GM19240 (cell line): ENCODE results near the gene POLRMT.
"Not testable (repeated sequence)": the region's sequence is repeated elsewhere in the genome, so short reads cannot be mapped to it uniquely, and the experiment has no call there.

ENCODE experiments used
- DNase-seq: peaks from one replicate; pipeline ENCODE4 v3.0.0; 2011; ENCODE audit warnings: low spot score; ENCODE audit not compliant: insufficient read length

Gene POLRMT

DNA sequence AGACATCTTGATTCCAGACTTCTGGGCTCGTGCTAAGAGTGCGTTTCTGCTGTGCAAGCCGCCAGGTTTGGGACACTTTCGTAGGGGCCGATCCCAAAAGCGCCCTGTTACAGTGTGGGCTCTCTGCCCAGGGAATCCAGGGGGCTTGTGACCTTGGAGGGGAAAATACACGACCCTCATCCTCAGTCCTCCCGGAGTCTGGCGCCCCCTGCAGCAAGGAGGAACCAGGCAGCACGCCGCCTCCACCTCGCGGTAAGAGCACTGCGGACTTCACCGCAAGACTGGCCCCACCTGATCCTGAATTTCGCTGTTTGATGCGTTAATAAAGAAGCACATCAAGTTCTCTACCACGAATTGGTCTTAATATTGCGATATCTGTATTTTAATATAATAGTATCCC lies 5.2 kb downstream of the POLRMT start:
- no peak for DNase-seq

DNA sequence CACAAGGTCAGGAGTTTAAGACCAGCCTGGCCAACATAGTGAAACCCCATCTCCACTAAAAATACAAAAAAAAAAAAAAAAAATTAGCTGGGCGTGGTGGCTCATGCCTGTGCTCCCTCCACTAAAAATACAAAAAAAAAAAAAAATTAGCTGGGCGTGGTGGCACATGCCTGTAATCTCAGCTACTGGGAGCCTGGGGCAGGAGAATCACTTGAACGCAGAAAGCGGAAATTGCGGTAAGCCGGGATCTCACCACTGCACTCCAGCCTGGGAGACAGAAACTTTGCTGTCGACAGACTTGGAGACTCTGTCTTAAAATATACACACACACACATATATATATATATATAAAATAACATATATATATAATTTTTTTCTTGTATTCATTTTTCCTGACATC lies 6.8 kb downstream of the POLRMT start:
- not testable (repeated sequence) for DNase-seq

DNA sequence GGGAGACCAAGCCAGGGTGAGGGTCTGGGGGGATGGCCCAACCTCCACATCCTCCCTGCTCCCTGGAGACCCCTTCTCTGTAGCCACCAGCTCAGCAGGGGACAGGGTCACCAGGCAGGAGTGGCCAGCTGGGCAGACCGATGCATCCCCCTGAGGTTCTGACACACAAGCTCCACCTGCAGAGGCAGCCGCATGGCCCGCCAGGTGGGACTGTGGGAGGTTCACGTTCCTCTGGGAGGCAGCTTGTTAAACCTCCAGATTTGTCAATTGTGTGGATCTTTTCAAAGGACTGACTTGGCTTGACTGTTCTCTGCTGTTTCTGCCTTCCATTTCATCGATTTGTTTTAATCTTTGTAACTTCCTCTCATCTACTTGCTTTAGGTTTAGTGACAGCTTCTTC lies 8.1 kb downstream of the POLRMT start:
- DNase-seq, result no peak

DNA sequence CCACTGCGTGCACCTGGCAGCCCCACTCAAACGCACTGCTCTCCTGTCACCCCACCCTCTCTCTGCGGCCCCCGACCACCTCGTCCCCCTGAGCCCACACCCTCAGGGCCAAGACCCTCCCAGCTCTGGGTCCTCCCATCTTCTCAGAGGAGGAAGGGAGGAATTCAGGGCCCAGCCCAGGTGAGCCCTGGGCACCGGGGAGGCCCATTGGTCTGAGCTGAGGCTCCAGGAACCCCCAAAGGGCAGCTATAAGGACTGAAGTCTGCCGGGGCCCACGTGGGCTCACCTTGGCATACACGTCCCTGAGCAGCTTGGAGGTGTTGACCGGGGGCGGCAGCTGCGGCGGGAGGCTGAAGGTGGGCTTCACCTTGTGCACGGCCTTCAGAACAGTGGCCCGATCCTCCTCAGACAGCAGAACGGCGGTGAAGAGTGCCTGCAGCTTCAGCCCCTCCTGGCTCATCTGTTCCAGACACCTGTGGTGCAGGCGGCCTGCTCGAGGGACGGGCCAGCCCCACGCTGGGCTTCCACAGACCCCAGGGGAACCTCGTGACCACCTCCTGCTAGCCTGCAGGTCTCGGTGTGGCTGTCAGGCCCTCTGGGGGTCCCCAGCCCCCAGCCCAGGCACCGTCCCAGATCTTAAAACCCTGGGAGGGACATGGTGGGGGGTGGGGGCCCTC lies 8.8 kb downstream of the POLRMT start:
- DNase-seq, result no peak

DNA sequence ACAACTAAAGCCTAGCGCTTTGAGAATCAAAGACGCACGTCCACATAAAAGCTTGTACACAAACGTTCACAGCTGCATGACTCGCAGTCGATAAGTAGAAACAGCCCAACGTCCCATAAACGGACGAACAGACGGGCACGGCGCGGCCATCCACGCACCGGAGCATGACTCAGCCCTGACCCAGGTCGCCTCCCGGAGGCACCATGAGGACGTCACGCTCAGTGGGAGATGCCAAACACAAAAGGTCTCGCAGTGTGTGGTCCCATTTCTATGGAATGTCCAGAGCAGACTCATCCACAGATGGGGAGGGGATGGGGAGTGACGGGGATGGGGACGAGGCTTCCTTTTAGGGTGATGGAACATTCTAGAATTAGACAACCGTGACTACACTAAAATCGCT lies 9.4 kb downstream of the POLRMT start:
- DNase-seq, result no peak

DNA sequence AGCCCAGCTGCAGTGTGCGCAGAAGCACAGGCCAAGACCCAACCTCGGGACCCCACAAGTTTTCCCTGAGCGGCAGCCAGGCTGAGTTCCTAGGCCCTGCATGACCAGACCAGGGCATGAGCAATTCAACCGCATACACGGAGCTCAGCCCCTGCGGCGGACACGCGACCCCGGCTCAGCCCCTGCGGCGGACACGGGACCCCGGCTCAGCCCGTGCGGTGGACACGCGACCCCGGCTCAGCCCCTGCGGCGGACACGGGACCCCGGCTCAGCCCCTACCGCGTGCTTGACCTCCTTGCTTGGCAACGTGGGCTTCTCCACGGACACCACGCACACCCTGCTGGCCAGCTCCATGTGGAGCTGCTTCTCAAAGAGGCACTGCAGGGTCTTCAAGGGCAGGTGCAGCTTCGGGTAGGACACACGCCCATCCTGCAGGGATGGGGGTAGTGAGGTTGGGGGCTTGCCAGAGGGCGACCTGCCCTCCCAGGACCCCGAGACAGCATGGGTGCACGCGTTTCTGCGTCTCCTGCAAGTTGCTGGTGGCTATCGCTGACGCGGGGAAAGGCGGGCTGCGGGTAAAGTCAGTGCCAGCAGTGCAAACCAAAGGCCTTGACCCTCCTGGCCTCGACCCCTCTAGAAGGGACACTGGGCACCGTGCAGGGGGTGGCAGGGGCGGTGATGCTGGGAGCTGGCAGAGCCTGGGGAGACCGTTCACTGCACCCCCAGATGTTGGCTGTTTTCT lies 10.0 kb downstream of the POLRMT start:
- DNase-seq, result no peak

DNA sequence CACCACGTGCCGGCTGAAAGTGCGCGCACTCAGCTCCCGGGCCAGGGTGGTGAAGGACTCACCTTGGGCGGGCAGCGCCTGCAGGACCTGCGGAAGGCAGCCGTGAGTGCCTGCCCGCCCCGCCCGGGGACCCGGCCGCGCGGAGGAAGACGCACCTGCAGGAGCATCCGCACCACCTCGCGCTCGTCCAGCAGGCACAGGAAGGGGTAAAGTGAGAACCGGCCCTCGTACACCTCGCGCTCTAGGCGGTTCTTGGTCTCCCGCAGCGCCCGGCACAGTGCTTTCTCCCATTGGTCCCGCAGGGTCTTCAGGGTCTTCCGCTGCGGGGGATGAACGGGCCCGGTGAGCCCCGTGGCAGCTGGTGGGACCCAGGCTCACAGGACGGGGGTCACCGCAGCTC lies 10.7 kb downstream of the POLRMT start:
- no peak for DNase-seq

DNA sequence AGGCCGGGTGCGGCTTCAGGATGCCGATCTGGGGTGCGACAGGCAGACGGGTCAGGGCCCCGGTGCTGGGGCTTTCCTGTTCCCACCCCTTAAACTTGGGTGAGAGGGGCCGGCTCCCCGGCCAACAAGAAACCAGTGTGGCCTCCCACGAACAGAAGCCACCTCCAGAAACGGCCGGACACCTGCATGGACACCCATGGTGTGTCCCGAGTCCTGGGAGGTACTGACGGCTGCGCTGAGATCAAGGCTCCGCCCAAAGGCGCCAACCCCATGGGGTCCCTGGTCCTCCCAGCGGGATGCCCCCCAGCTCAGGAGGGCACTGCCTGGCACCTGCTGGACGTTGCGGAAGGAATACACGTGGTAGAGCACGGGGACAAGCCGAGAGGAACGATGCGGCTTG lies 11.5 kb downstream of the POLRMT start:
- no peak for DNase-seq

DNA sequence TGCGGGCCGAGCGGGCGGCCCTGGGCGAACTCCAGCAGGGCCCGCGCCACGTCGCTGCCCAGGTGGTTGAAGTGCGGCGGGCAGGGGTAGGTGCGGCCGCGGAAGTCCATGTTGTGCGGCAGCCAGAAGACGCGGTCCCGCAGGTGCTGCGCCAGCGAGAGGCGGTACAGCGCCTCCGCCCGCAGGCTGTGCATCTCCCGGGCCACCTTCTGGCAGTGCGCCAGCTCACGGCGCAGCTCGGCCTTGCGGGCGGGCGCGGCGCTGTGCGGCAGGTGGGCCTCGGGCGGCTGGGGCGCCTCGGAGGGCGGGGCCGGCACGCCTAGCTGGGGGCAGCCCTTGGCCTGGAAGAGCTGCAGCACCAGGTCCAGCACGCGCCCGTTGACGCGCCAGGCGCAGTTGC lies 12.1 kb downstream of the POLRMT start:
- not testable (repeated sequence) for DNase-seq

DNA sequence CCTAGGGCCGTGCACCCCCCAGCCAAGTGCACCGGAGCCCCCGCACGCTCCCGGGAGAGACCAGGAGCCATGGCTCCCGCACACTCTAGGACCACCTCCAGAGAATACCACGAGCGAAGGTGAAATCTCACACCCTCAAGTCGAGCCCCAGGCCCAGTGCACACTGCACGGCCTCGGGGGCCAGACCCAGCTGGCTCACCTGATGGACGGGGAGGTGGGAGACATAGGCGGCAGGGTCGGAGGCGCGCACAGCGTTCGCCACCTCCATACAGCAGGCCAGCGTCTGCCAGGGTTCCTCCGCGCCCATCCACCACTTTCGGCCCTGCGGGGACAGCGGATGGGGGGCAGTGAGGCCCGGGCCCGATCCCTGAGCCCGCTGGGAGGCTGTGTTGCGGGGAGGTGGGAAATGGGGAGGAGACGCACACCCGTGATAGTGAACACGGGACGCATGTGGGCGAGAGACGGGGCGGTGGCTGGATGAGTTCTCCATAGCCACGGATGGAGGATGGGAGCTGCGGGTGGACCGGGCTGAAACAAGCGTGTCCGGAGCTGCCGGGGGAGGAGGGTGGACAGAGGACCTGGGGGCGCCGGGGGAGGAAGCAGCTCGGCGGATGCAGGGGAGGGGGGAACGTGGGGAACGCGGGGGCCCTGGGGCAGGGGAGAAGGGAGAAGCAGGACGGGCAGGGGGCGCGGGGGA lies 13.0 kb downstream of the POLRMT start:
- no peak for DNase-seq

DNA sequence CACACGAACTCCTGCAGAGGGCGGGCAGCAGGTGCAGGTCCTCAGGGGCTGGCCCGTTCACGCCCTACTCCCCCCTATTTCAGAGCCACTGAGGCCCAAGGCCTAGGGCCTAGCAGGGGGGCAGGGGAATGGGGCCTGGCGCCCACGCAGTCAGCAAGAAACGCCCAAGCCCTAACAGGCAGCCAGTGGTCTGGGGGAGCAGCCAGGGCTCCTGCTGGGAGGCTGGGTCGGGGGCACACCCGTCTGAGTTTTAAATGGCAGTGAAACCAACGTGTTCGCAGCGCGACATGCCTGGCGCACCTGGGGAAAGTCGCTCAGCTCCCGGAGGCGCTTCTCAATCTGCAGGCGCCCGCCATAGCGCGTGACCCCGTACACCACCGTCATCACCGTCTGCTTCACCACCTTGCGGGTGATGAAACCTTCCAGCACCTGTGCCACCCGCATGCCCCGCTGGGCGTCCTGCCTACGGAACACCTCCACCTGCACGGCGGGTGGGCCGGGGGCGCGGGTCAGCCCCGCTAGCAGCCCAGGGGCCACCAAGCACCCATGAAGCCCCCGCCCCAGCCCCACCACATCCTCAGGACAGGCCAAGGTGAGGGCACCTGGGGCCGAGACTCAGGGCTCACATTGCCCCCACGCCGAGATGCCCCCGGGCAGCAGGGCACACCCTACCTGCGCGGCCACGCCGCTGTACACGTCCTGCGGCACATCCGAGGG lies 13.9 kb downstream of the POLRMT start:
- DNase-seq, result no peak

DNA sequence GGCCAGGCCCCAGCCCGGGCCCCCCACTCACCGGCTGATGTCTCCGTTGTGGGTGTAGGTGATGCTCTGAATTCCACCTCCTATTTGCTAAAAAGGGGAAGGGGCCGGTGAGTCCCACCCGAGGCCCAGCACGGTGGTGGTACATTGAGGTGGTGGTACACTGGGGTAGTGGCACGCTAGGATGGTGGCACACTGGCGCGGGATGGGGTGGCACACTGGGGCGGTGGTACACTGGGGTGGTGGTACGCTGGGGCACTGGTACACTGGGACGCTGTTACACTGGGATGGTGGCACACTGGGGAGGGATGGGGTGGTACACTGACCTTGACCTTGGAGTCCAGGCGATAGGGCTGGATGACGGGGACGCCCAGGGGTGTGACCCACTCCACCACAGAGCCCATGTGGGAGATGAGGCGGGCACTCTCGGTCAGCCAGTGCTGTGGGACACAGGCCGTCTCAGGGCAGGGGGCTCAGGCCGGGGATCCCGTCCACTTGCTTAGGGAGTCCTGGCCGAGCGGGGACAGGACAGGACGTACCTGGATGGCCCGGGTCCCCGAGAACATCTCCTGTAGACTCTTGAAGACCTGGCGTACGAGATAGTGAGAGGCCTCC lies 14.6 kb downstream of the POLRMT start:
- no peak for DNase-seq

DNA sequence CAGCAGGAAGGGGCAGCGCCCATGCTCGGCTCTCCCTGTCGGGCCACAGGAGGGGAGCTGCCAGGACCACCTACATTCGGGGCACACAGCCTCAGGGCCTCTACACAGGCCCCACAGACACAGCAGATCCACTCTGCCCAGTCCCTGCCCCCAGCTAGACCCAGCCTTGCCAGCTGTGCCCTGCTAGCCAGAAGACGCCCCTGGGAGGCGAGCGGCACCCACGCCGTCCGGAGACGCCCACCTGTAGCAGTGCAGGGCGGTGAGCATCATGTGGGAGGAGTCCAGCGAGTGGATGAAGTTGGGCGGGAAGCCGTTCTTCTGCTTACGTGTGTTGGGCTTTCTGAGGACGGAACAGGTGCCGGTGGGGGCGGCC lies 15.1 kb downstream of the POLRMT start:
- DNase-seq, result no peak

DNA sequence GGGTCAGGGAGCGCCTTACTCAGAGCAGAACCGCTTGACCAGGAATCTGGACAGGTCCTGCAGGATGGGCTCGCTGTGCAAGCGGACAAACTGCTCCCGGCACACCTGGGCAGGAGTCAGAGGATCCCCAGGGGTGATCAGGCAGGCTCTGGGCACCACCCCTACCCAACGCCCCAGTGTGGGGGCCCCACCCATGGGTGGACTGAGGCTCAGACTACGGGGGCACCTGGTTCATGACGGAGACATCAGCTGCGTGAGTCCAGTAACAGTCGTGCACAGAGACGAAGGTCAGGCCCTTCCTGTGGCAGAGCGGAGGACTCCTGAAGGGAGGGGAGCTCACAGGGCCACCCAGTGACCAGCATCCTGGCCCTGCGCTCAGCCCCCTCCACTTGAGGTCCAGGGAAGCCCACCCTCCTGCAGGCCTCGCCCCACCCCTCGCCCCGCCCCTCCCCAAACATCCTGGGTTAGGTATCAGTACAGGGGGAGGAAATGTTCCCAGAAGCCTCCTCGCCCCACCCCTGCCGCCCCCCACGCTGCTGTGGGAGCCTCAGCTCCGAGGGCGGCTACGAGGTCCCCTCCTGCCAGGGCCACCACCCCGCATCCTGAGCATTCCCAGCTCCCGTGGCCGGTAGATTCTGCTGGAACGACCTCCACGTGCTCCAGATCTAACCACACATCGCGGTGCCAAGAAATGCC lies 15.6 kb downstream of the POLRMT start:
- no peak for DNase-seq

DNA sequence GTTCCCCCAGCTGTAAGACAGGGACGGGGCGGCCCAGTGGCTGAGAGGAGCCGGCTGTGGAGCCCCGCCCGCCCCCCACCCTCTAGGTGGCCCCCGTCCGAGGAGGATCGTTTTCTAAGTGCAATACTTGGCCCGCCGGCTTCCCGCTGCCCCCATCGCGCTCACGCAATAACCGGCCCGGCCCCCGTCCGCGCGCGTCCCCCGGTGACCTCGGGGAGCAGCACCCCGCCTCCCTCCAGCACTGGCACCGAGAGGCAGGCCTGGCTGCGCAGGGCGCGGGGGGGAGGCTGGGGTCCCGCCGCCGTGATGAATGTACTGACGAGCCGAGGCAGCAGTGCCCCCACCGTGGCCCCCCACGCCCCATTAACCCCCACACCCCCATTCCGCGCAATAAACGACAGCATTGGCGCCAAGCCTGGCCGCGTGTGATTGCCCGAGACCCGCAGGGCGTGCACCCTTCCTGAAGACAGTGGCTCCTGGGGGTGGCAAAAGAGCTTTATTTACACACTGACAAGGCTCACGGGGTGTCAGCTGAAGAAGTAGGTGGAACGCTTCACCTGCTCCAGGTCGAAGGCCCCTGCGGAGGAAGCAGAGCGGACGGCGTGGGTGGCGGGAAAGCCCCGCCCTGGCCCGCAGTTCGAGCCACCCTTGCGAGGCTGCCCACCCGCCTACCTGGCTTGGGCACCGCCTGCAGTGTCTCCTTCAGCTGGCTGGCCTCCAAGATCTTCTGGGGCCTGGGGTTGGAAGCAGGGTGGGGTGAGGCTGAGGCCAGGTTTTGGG lies 16.4 kb downstream of the POLRMT start:
- DNase-seq, result no peak

DNA sequence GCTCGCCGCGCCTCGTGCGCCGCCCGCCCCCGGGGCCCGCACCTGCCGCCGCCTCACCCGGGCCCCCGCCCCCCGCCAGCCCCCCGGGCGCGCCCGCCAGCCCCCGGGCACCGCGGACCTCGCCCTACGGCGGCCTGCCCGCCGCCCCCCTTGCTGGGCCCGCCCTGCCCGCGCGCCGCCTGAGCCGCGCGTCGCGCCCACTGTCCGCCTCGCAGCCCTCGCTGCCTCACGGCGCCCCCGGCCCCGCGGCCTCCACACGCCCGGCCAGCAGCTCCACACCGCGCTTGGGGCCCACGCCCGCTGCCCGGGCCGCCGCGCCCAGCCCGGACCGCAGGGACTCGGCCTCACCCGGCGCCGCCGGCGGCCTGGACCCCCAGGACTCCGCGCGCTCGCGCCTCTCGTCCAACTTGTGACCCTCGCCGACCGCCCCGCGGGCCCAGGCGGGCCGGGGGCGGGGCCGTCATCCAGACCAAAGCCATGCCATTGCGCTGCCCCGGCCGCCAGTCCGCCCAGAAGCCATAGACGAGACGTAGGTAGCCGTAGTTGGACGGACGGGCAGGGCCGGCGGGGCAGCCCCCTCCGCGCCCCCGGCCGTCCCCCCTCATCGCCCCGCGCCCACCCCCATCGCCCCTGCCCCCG lies 17.2 kb downstream of the POLRMT start:
- DNase-seq, result no peak

DNA sequence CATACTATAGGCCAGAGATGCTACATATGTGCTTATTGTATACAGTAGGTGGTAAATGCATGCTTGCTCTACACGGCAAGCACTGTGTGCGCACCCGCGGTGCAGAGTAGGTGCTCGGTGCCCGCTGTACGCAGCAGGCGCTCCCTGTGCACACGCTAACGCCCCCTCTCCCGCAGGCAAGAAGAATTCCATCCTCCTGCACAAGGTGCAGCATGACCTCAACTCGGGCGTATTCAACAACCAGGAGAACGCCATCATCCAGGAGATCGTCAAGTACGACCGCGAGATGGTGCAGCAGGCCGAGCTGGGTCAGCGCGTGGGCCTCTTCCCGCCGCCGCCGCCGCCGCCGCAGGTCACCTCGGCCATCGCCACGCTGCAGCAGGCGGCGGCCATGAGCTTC lies 17.7 kb downstream of the POLRMT start:
- DNase-seq, result no peak

DNA sequence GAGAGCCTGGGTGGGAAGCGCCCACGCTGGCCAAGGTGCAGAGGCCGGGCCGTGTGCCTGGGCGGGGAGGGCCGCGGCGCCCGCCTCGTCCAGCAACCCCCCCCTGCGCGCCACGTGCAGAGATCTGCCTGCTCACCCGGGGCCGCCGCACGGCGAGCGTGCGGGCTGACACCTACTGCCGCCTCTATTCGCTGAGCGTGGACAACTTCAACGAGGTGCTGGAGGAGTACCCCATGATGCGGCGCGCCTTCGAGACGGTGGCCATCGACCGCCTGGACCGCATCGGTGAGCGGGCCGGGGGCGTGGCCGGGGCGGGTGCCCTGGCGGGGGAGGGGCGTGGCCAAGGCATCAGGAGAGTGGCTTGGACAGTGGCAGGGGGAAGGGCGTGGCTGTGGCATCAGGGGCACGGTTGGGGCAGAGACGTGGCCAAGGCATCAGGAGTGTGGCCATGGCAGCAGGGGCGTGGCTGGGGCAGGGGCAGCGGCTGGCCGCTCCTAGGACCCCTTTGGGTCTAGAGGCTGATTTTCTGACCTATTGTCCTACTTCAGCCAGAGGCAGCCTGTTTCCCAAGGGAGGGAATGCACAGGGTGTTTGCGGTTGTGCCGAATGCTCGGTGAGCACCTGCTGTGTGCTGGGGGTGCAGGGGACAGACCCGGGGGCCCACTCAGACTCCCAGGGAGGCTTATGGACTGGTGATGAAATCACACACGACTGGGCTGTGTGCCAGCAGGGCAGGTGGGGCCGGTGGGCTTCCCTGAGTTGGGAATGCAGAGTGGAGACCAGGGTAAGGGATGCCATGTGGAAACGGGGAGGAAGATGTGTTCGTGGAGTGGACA lies 19.4 kb downstream of the POLRMT start:
- DNase-seq, result no peak

DNA sequence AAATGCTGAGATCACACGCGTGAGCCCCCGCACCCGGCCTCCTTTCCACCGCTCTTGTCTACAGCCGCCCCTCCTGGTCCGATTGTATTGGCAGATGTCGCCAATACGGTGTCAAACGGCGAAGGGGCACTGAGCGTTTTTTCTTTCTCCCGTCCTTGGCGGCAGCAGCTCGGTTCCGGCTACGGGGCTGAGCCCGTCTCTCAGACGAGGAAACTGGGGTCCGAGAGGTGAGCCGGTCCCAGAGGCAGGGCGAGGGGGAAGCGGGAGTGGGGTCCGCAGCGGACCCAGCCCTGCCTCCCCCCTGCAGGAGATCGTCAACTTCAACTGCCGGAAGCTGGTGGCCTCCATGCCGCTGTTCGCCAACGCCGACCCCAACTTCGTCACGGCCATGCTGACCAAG lies 20.4 kb downstream of the POLRMT start:
- DNase-seq, result no peak
